NCI-H1092 treated with DMSO at 0.1 percent for 48 hours (cell line): ENCODE measurements around the gene PKMYT1.
A peak's percentile ranks its signal among the peaks of the same experiment; 100 is the strongest.

Experiments
- DNase-seq: peaks from one replicate; lab custom pipeline; 2025; lab: John Stamatoyannopoulos, UW

The PKMYT1 gene

GRCh38 chr16:3017794-3018506 lies 37.7 kb upstream of the PKMYT1 start, which contains the start of gene CLDN6:
CLDN6 (minus strand) TSS chr16:3018183; CDS start chr16:3016021, 2,162 bp downstream.
- DNase-seq = peak; percentile 12

- no peak for DNase-seq
These were observed 37.1 kb upstream of the PKMYT1 start for GRCh38 chr16:3017344-3017743.

GRCh38 chr16:3015865-3016521 lies 35.7 kb upstream of the PKMYT1 start:
- no peak for DNase-seq

- DNase-seq = no peak
These were observed 34.7 kb upstream of the PKMYT1 start for GRCh38 chr16:3014971-3015370.

GRCh38 chr16:3013998-3014690 lies 33.9 kb upstream of the PKMYT1 start:
- DNase-seq = no peak

- DNase-seq = no peak
These were observed 33.3 kb upstream of the PKMYT1 start for GRCh38 chr16:3013491-3013951.

GRCh38 chr16:3012828-3013420 lies 32.7 kb upstream of the PKMYT1 start, which contains the start of gene CLDN9:
CLDN9 (plus strand) TSS chr16:3012923; CDS start chr16:3013363, 440 bp downstream.
- peak; percentile 65 for DNase-seq

- peak; percentile 64 for DNase-seq
These were observed 32.0 kb upstream of the PKMYT1 start for GRCh38 chr16:3012246-3012645.

- DNase-seq = no peak
These were observed 30.3 kb upstream of the PKMYT1 start for GRCh38 chr16:3010510-3010909.

- DNase-seq = no peak
These were observed 29.5 kb upstream of the PKMYT1 start for GRCh38 chr16:3009568-3010390.

GRCh38 chr16:3008690-3009037 lies 28.4 kb upstream of the PKMYT1 start:
- DNase-seq = no peak

- no peak for DNase-seq
These were observed 27.9 kb upstream of the PKMYT1 start for GRCh38 chr16:3007957-3008689.

- DNase-seq = no peak
These were observed 27.1 kb upstream of the PKMYT1 start for GRCh38 chr16:3007059-3007956.

GRCh38 chr16:3004781-3005284 lies 24.6 kb upstream of the PKMYT1 start:
- DNase-seq = peak; percentile 20

- peak; percentile 49 for DNase-seq
These were observed 24.1 kb upstream of the PKMYT1 start for GRCh38 chr16:3004319-3004718.

- peak; percentile 98 for DNase-seq
These were observed 23.5 kb upstream of the PKMYT1 start for GRCh38 chr16:3003582-3004270.

- no peak for DNase-seq
These were observed 21.1 kb upstream of the PKMYT1 start for GRCh38 chr16:3001316-3001715.

- no peak for DNase-seq
These were observed 20.3 kb upstream of the PKMYT1 start for GRCh38 chr16:3000540-3000939.

- no peak for DNase-seq
These were observed 19.7 kb upstream of the PKMYT1 start for GRCh38 chr16:2999929-3000328.
